HepG2 (cell line): ENCODE data around the gene STX1B. TPM values are rescaled to one million over a fixed set of nuclear protein-coding genes. Genes with fewer than 3 reads are reported as not detected.
A peak's percentile ranks its signal among the peaks of the same experiment; 100 is the strongest.

Source experiments
- EED ChIP-seq: sonication (generic); formaldehyde crosslinking; IDR thresholded peaks from 2 replicates; pipeline ENCODE4 v1.5.0; 2020; ENCODE audit warnings: mild to moderate bottlenecking, missing genetic modification reagents
- EZH2 ChIP-seq: conservative IDR thresholded peaks from 2 replicates; pipeline ENCODE4 v1.6.1; 2012; ENCODE audit warnings: mild to moderate bottlenecking, low read depth, low read length, moderate library complexity
- HNRNPLL ChIP-seq: fragments of 200-400 bp; formaldehyde crosslinking; IDR thresholded peaks from 2 replicates; pipeline ENCODE4 v1.6.1; 2017; ENCODE audit warnings: mild to moderate bottlenecking, low read depth, low read length; ENCODE audit not compliant: poor library complexity, severe bottlenecking
- IRF2 ChIP-seq: IDR thresholded peaks from 2 replicates; pipeline ENCODE4 v1.6.1; 2018; ENCODE audit warnings: missing genetic modification reagents, missing compliant biosample characterization
- NFRKB ChIP-seq: fragments of 450-650 bp; IDR thresholded peaks from 2 replicates; pipeline ENCODE4 v1.6.1; 2017
- THAP11 ChIP-seq: IDR thresholded peaks from 2 replicates; pipeline ENCODE4 v1.6.1; 2016; ENCODE audit warnings: missing biosample characterization, missing genetic modification reagents
- ZNF24 ChIP-seq: fragments of 450-650 bp; IDR thresholded peaks from 2 replicates; pipeline ENCODE4 v1.6.1; 2017; ENCODE audit warnings: antibody characterized with exemption, mild to moderate bottlenecking
- ZNF329 ChIP-seq: sonication (generic); formaldehyde crosslinking; IDR thresholded peaks from 2 replicates; pipeline ENCODE4 v1.9.0; 2021; ENCODE audit warnings: low read depth, mild to moderate bottlenecking, missing genetic modification reagents
- ZNF558 ChIP-seq: sonication (generic); formaldehyde crosslinking; IDR thresholded peaks from 2 replicates; pipeline ENCODE4 v1.9.0; 2022; ENCODE audit warnings: mild to moderate bottlenecking, missing genetic modification reagents, borderline replicate concordance
- ZNF746 ChIP-seq: sonication (generic); formaldehyde crosslinking; IDR thresholded peaks from 2 replicates; pipeline ENCODE4 v1.8.0; 2022; ENCODE audit warnings: mild to moderate bottlenecking, missing genetic modification reagents
- polyA plus RNA-seq, 8 experiments: library from polyadenylated mRNA; depleted of rRNA in 3 of 8; stranded (reverse) in 7 of 8; unstranded in 1 of 8; fragments of >200 nt; fragmentation: Illumina TruSeq in 4 of 8; extraction: Trizol in 4 of 8; gene quantifications; 2 replicates each; pipeline versions ENCODE4 v1.2.1 to v1.2.3, GENCODE V29; 2011 to 2016; ENCODE audit warnings: low read depth in 4 of 8, missing spikeins in 1 of 8, mixed read lengths in 1 of 8; ENCODE audit not compliant: insufficient read depth in 1 of 8
- total RNA-seq, 5 experiments: library from RNA; depleted of rRNA; stranded (reverse); fragments of >200 nt; fragmentation: Illumina TruSeq; extraction: Trizol; gene quantifications; 2 replicates each; pipeline ENCODE4 v1.2.3, GENCODE V29; 2016; ENCODE audit warnings: low read depth in 1 of 5
- TF ChIP-seq, protein P1 (sequence below): sonication (generic); formaldehyde crosslinking; conservative IDR thresholded peaks from 2 replicates; pipeline ENCODE4 v1.8.0; 2022; ENCODE audit warnings: missing genetic modification reagents
- TF ChIP-seq, protein P2 (sequence below): sonication (generic); formaldehyde crosslinking; IDR thresholded peaks from 2 replicates; pipeline ENCODE4 v1.4.0; 2020; ENCODE audit warnings: missing genetic modification reagents
- TF ChIP-seq, protein P3 (sequence below): sonication (generic); formaldehyde crosslinking; IDR thresholded peaks from 2 replicates; pipeline ENCODE4 v1.4.0; 2020; ENCODE audit warnings: mild to moderate bottlenecking, missing genetic modification reagents
- TF ChIP-seq, protein P4 (sequence below): sonication (generic); formaldehyde crosslinking; IDR thresholded peaks from 2 replicates; pipeline ENCODE4 v1.4.0; 2020; ENCODE audit warnings: missing genetic modification reagents, borderline replicate concordance
- TF ChIP-seq, protein P5 (sequence below): sonication (generic); formaldehyde crosslinking; IDR thresholded peaks from 2 replicates; pipeline ENCODE4 v1.5.1; 2020; ENCODE audit warnings: mild to moderate bottlenecking, missing genetic modification reagents, moderate library complexity
- TF ChIP-seq, protein P6 (sequence below), 2 experiments: fragments of 450-650 bp in 1 of 2; sonication (generic) in 1 of 2; formaldehyde crosslinking; IDR thresholded peaks; 2 replicates each; pipeline versions ENCODE4 v1.5.0 to v1.8.0; 2020 to 2022; ENCODE audit warnings: mild to moderate bottlenecking in 1 of 2, missing genetic modification reagents in 1 of 2
- TF ChIP-seq, protein P7 (sequence below): sonication (generic); formaldehyde crosslinking; IDR thresholded peaks from 2 replicates; pipeline ENCODE4 v1.8.0; 2022; ENCODE audit warnings: missing genetic modification reagents, low read depth, mild to moderate bottlenecking, borderline replicate concordance

The STX1B gene
- total and polyA plus RNA-seq, 2 of the 13 experiments (the other 11 are each of a cell fraction or from before 2014, with no cell fraction given): 2.1 to 3.0 TPM

DNA sequence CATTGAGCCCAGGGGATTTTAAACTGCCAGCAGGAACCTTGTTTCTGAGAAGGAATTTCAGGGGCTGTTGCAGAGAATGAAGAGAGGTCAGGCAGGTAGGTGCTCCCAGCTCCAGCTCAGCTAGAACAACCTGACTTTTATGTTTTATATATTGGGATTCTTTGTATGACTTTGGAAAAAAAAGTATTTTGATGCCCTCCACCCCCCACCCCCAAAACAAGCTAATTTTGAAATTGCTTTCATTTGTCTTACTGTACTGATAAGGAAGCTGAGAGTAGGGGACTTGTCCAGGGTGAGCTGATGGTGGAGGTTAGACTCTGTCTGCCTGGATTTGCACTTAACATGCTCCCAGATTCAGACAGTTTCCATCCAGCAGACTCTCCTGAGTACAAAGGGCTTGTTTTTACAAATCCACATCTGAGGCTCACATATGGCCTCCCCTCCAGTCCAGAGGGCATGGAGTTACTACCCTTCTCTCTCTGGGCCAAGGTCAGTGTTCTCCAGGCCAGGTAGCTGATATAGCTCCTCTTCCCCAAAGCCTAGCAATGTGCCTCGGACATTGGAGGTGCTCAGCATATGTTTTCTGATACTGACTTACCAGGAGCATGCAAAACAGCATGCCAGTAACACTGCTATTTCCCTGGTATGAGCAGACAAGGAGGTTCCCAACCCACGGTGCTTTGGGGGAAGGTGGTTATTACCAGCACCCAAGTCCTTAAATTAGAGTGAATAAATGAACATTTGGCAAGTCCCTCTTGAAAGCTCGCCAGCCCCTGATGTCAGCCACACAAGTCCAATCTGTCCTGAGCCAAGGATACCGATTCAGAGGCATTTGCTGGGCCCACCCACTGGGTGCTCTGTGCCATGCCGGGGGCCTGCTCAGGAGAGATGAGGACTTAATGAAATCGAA is 11.3 kb downstream of the STX1B start (continued):
- TF ChIP-seq, protein P1, sequence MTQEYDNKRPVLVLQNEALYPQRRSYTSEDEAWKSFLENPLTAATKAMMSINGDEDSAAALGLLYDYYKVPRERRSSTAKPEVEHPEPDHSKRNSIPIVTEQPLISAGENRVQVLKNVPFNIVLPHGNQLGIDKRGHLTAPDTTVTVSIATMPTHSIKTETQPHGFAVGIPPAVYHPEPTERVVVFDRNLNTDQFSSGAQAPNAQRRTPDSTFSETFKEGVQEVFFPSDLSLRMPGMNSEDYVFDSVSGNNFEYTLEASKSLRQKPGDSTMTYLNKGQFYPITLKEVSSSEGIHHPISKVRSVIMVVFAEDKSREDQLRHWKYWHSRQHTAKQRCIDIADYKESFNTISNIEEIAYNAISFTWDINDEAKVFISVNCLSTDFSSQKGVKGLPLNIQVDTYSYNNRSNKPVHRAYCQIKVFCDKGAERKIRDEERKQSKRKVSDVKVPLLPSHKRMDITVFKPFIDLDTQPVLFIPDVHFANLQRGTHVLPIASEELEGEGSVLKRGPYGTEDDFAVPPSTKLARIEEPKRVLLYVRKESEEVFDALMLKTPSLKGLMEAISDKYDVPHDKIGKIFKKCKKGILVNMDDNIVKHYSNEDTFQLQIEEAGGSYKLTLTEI: no peak
- TF ChIP-seq, protein P2, sequence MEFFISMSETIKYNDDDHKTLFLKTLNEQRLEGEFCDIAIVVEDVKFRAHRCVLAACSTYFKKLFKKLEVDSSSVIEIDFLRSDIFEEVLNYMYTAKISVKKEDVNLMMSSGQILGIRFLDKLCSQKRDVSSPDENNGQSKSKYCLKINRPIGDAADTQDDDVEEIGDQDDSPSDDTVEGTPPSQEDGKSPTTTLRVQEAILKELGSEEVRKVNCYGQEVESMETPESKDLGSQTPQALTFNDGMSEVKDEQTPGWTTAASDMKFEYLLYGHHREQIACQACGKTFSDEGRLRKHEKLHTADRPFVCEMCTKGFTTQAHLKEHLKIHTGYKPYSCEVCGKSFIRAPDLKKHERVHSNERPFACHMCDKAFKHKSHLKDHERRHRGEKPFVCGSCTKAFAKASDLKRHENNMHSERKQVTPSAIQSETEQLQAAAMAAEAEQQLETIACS (CRISPR knock-in tag): no peak
- TF ChIP-seq, protein P3, sequence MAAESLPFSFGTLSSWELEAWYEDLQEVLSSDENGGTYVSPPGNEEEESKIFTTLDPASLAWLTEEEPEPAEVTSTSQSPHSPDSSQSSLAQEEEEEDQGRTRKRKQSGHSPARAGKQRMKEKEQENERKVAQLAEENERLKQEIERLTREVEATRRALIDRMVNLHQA (CRISPR knock-in tag): no peak
- TF ChIP-seq EED (CRISPR knock-in tag) (no peak), EZH2 (no peak), ZNF746 (peak; percentile 4; the same call in 1 of the 2 replicates), IRF2 (CRISPR knock-in tag) (no peak; the same call in 1 of the 2 replicates), HNRNPLL (no peak), ZNF24 (no peak), ZNF329 (no peak), ZNF558 (CRISPR knock-in tag) (peak; percentile 87; the same call in 1 of the 2 replicates), NFRKB (no peak), THAP11 (CRISPR knock-in tag) (peak; percentile 54)
- TF ChIP-seq, protein P4, sequence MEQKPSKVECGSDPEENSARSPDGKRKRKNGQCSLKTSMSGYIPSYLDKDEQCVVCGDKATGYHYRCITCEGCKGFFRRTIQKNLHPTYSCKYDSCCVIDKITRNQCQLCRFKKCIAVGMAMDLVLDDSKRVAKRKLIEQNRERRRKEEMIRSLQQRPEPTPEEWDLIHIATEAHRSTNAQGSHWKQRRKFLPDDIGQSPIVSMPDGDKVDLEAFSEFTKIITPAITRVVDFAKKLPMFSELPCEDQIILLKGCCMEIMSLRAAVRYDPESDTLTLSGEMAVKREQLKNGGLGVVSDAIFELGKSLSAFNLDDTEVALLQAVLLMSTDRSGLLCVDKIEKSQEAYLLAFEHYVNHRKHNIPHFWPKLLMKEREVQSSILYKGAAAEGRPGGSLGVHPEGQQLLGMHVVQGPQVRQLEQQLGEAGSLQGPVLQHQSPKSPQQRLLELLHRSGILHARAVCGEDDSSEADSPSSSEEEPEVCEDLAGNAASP (CRISPR knock-in tag): peak; percentile 75; the same call in 1 of the 2 replicates
- TF ChIP-seq, protein P5, sequence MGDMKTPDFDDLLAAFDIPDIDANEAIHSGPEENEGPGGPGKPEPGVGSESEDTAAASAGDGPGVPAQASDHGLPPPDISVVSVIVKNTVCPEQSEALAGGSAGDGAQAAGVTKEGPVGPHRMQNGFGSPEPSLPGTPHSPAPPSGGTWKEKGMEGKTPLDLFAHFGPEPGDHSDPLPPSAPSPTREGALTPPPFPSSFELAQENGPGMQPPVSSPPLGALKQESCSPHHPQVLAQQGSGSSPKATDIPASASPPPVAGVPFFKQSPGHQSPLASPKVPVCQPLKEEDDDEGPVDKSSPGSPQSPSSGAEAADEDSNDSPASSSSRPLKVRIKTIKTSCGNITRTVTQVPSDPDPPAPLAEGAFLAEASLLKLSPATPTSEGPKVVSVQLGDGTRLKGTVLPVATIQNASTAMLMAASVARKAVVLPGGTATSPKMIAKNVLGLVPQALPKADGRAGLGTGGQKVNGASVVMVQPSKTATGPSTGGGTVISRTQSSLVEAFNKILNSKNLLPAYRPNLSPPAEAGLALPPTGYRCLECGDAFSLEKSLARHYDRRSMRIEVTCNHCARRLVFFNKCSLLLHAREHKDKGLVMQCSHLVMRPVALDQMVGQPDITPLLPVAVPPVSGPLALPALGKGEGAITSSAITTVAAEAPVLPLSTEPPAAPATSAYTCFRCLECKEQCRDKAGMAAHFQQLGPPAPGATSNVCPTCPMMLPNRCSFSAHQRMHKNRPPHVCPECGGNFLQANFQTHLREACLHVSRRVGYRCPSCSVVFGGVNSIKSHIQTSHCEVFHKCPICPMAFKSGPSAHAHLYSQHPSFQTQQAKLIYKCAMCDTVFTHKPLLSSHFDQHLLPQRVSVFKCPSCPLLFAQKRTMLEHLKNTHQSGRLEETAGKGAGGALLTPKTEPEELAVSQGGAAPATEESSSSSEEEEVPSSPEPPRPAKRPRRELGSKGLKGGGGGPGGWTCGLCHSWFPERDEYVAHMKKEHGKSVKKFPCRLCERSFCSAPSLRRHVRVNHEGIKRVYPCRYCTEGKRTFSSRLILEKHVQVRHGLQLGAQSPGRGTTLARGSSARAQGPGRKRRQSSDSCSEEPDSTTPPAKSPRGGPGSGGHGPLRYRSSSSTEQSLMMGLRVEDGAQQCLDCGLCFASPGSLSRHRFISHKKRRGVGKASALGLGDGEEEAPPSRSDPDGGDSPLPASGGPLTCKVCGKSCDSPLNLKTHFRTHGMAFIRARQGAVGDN (CRISPR knock-in tag): peak; percentile 31; the same call in 1 of the 2 replicates
- TF ChIP-seq, protein P6, sequence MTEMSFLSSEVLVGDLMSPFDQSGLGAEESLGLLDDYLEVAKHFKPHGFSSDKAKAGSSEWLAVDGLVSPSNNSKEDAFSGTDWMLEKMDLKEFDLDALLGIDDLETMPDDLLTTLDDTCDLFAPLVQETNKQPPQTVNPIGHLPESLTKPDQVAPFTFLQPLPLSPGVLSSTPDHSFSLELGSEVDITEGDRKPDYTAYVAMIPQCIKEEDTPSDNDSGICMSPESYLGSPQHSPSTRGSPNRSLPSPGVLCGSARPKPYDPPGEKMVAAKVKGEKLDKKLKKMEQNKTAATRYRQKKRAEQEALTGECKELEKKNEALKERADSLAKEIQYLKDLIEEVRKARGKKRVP (CRISPR knock-in tag; IDR thresholded peaks at IDR 0.05): no peak
- TF ChIP-seq, protein P7, sequence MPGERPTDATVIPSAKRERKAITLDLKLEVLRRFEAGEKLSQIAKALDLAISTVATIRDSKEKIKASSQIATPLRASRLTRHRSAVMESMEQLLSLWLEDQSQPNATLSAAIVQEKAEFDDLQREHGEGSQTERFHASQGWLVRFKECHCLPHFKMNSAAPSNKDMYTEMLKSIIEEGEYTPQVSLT (CRISPR knock-in tag): no peak
